Smooth muscle cell (in vitro differentiated cells): ENCODE results near the gene PTPRN2. TPM values are rescaled to one million over a fixed set of nuclear protein-coding genes. Genes with fewer than 3 reads are reported as not detected.
"Not testable (repeated sequence)": the region's sequence is repeated elsewhere in the genome, so short reads cannot be mapped to it uniquely, and the experiment has no call there.

Source experiments
- DNase-seq: peaks from one replicate; lab custom pipeline; 2025; ENCODE audit not compliant: unreplicated experiment; lab: John Stamatoyannopoulos, UW
- H2AFZ ChIP-seq: fragments of 200-600 bp; sonication (generic); 2 replicates; pipeline ENCODE4 v1.6.0; 2016; ENCODE audit warnings: antibody characterized with exemption, low read depth, mild to moderate bottlenecking
- H3F3A ChIP-seq: fragments of 200-600 bp; sonication (generic); 2 replicates; pipeline ENCODE4 v1.6.0; 2017; ENCODE audit warnings: antibody characterized with exemption, low read depth
- H3K27ac ChIP-seq: fragments of 200-600 bp; sonication (generic); 2 replicates; pipeline ENCODE4 v1.5.1; 2016; ENCODE audit warnings: low read depth, mild to moderate bottlenecking
- H3K27me3 ChIP-seq: fragments of 200-600 bp; sonication (generic); 2 replicates; pipeline ENCODE4 v1.6.1; 2016; ENCODE audit warnings: low read depth, mild to moderate bottlenecking
- H3K36me3 ChIP-seq: fragments of 200-600 bp; sonication (generic); 2 replicates; pipeline ENCODE4 v1.5.1; 2016; ENCODE audit warnings: low read depth
- H3K4me1 ChIP-seq: fragments of 200-600 bp; sonication (generic); 2 replicates; pipeline ENCODE4 v1.5.1; 2016; ENCODE audit warnings: low read depth
- H3K4me2 ChIP-seq: fragments of 200-600 bp; sonication (generic); 2 replicates; pipeline ENCODE4 v1.6.0; 2016; ENCODE audit warnings: mild to moderate bottlenecking
- H3K4me3 ChIP-seq: fragments of 200-600 bp; sonication (generic); 2 replicates; pipeline ENCODE4 v1.5.1; 2016; ENCODE audit warnings: mild to moderate bottlenecking
- H3K79me2 ChIP-seq: fragments of 200-600 bp; sonication (generic); 2 replicates; pipeline ENCODE4 v1.6.0; 2016; ENCODE audit warnings: low read depth, mild to moderate bottlenecking
- H3K9ac ChIP-seq: fragments of 200-600 bp; sonication (generic); 2 replicates; pipeline ENCODE4 v1.6.0; 2016; ENCODE audit warnings: low read depth
- H3K9me3 ChIP-seq: fragments of 200-600 bp; sonication (generic); replicated peaks from 2 replicates; pipeline ENCODE4 v1.5.1; 2016; ENCODE audit warnings: low read depth
- H4K20me1 ChIP-seq: fragments of 200-600 bp; sonication (generic); 2 replicates; pipeline ENCODE4 v1.6.0; 2016; ENCODE audit warnings: low read depth
- CTCF ChIP-seq: fragments of 200-600 bp; sonication (generic); IDR thresholded peaks from 2 replicates; pipeline ENCODE4 v1.5.1; 2017; ENCODE audit warnings: borderline replicate concordance, mild to moderate bottlenecking, antibody characterized with exemption; ENCODE audit not compliant: insufficient read depth, poor library complexity, severe bottlenecking
- WGBS: methylation state at CpG from one replicate; pipeline ENCODE4 v1.1.7; 2016; ENCODE audit warnings: low lambda C conversion rate; 5-methylcytosine and 5-hydroxymethylcytosine counted together
- polyA plus RNA-seq: library from polyadenylated mRNA; unstranded; fragments of >200 nt; fragmentation: Nextera tagmentation; extraction: Ambion mirVana; gene quantifications from 2 replicates; pipeline ENCODE4 v1.2.1, GENCODE V29; 2016
- total RNA-seq: library from RNA; depleted of rRNA; stranded (reverse); fragments of >200 nt; gene quantifications from 2 replicates; pipeline ENCODE4 v1.2.3, GENCODE V29; 2014

Gene PTPRN2
- total and polyA plus RNA-seq, 2 experiments from 2014 or later, result 0.09 to 0.87 TPM

GRCh38 chr7:158274996-158275395 lies 312.6 kb downstream of the PTPRN2 start:
- no peak overlapping the region for H3K27ac ChIP-seq
- no peaks in the 10 kb centered on the region for H3K9me3 ChIP-seq
- H2AFZ ChIP-seq, result no peak overlapping the region
- no peaks in the 10 kb centered on the region for H3K27me3 ChIP-seq
- H3K4me2 ChIP-seq, result no peak overlapping the region
- H3K4me3 ChIP-seq, result no peak overlapping the region
- no peak for TF ChIP-seq CTCF
- H3K4me1 ChIP-seq, result no peaks in the 10 kb centered on the region
- no peaks in the 10 kb centered on the region for H4K20me1 ChIP-seq
- H3K79me2 ChIP-seq, result no peaks in the 10 kb centered on the region
- WGBS, result 88% methylated on average over 12 of the region's 12 CpGs
- H3K9ac ChIP-seq, result no peak overlapping the region
- no peaks in the 10 kb centered on the region for H3K36me3 ChIP-seq
- no peaks in the 10 kb centered on the region for H3F3A ChIP-seq
- no peak for DNase-seq

- no peaks in the 10 kb centered on the region for H3F3A ChIP-seq
- no peaks in the 10 kb centered on the region for H3K4me1 ChIP-seq
- H3K9me3 ChIP-seq, result no peaks in the 10 kb centered on the region
- no peaks in the 10 kb centered on the region for H3K79me2 ChIP-seq
- H3K9ac ChIP-seq, result no peak overlapping the region
- H4K20me1 ChIP-seq, result no peaks in the 10 kb centered on the region
- H3K27me3 ChIP-seq, result no peaks in the 10 kb centered on the region
- no peak overlapping the region for H3K4me3 ChIP-seq
- TF ChIP-seq CTCF, result no peak
- whole genome bisulfite sequencing, result 86% methylated on average over 21 of the region's 21 CpGs
- H3K36me3 ChIP-seq, result no peaks in the 10 kb centered on the region
- DNase-seq, result no peak
- H2AFZ ChIP-seq, result no peak overlapping the region
- H3K27ac ChIP-seq, result no peak overlapping the region
- no peak overlapping the region for H3K4me2 ChIP-seq
Observed at GRCh38 chr7:158274404-158274811, 313.2 kb downstream of the PTPRN2 start.

GRCh38 chr7:158273756-158274342 lies 313.8 kb downstream of the PTPRN2 start:
- H3K27me3 ChIP-seq, H3K4me3 ChIP-seq, H3K27ac ChIP-seq, H2AFZ ChIP-seq, H3K9me3 ChIP-seq, H3K79me2 ChIP-seq, H4K20me1 ChIP-seq, DNase-seq, H3K36me3 ChIP-seq, H3K4me1 ChIP-seq, H3K9ac ChIP-seq, H3K4me2 ChIP-seq, H3F3A ChIP-seq: not testable (repeated sequence)
- WGBS, result 93% methylated on average over 37 of the region's 38 CpGs

- H3K9me3 ChIP-seq, result no peaks in the 10 kb centered on the region
- no peaks in the 10 kb centered on the region for H3K4me1 ChIP-seq
- H3K4me2 ChIP-seq, result no peak overlapping the region
- no peak overlapping the region for H3K27ac ChIP-seq
- H3K4me3 ChIP-seq, result no peak overlapping the region
- H3K36me3 ChIP-seq, result no peaks in the 10 kb centered on the region
- H3K27me3 ChIP-seq, result no peaks in the 10 kb centered on the region
- no peak for DNase-seq
- TF ChIP-seq CTCF, result no peak
- H4K20me1 ChIP-seq, result no peaks in the 10 kb centered on the region
- no peaks in the 10 kb centered on the region for H3K79me2 ChIP-seq
- WGBS, result 98% methylated on average over 31 of the region's 31 CpGs
- H3K9ac ChIP-seq, result no peak overlapping the region
- H2AFZ ChIP-seq, result no peak overlapping the region
- H3F3A ChIP-seq, result no peaks in the 10 kb centered on the region
Observed at GRCh38 chr7:158273138-158273651, 314.4 kb downstream of the PTPRN2 start.
